GM19395 (cell line): ENCODE results near the gene EXOC6B.

ENCODE experiments used
- ATAC-seq: cut with Tn5 transposase; IDR thresholded peaks from one replicate; pipeline ENCODE4 v1.9.1; 2021; ENCODE audit warnings: mild to moderate bottlenecking, moderate library complexity; ENCODE audit not compliant: unreplicated experiment

The EXOC6B gene

GRCh38 chr2:72793798-72794440 lies 31.9 kb downstream of the EXOC6B start:
- no peak for ATAC-seq

GRCh38 chr2:72789241-72789640 lies 36.6 kb downstream of the EXOC6B start:
- ATAC-seq, result no peak

GRCh38 chr2:72788756-72789155 lies 37.1 kb downstream of the EXOC6B start:
- ATAC-seq, result no peak

GRCh38 chr2:72785517-72785916 lies 40.3 kb downstream of the EXOC6B start:
- no peak for ATAC-seq

- ATAC-seq, result no peak
Measured at GRCh38 chr2:72782520-72782919, 43.3 kb downstream of the EXOC6B start.

GRCh38 chr2:72781480-72781879 lies 44.4 kb downstream of the EXOC6B start:
- no peak for ATAC-seq

- ATAC-seq, result no peak
Measured at GRCh38 chr2:72780477-72780876, 45.4 kb downstream of the EXOC6B start.

GRCh38 chr2:72779495-72779894 lies 46.3 kb downstream of the EXOC6B start:
- ATAC-seq, result no peak

- no peak for ATAC-seq
Measured at GRCh38 chr2:72778410-72778809, 47.4 kb downstream of the EXOC6B start.

- ATAC-seq, result no peak
Measured at GRCh38 chr2:72770879-72771461, 54.9 kb downstream of the EXOC6B start.

- no peak for ATAC-seq
Measured at GRCh38 chr2:72765997-72766609, 59.7 kb downstream of the EXOC6B start.

GRCh38 chr2:72762276-72762675 lies 63.6 kb downstream of the EXOC6B start:
- no peak for ATAC-seq

- no peak for ATAC-seq
Measured at GRCh38 chr2:72759755-72760154, 66.1 kb downstream of the EXOC6B start.

GRCh38 chr2:72757177-72757775 lies 68.6 kb downstream of the EXOC6B start:
- no peak for ATAC-seq

GRCh38 chr2:72755647-72756423 lies 70.0 kb downstream of the EXOC6B start:
- ATAC-seq, result no peak

- ATAC-seq, result no peak
Measured at GRCh38 chr2:72754628-72755320, 71.1 kb downstream of the EXOC6B start.

- no peak for ATAC-seq
Measured at GRCh38 chr2:72750977-72751639, 74.7 kb downstream of the EXOC6B start.

- no peak for ATAC-seq
Measured at GRCh38 chr2:72750466-72750865, 75.4 kb downstream of the EXOC6B start.

GRCh38 chr2:72747344-72747743 lies 78.5 kb downstream of the EXOC6B start:
- no peak for ATAC-seq

GRCh38 chr2:72745679-72746368 lies 80.0 kb downstream of the EXOC6B start:
- ATAC-seq, result no peak
